ENCODE measurements around the gene SCMH1.

SCMH1 gene

GRCh38 chr1:41101950-41102607, 140.0 kb downstream of the SCMH1 start:
- in situ Hi-C loops (cut with MboI; ENCODE audit: low sequenced_read_pairs) = no loop called here

GRCh38 chr1:41101076-41101475, 141.0 kb downstream of the SCMH1 start:
- in situ Hi-C loops (cut with MboI; ENCODE audit: low sequenced_read_pairs) = no loop called here

- in situ Hi-C loops (cut with MboI; ENCODE audit: low sequenced_read_pairs) = no loop called here
Measured at GRCh38 chr1:41100170-41100569, 141.9 kb downstream of the SCMH1 start.

GRCh38 chr1:41098730-41099460, 143.2 kb downstream of the SCMH1 start:
- in situ Hi-C loops (cut with MboI; ENCODE audit: low sequenced_read_pairs) = no loop called here

GRCh38 chr1:41097105-41097504, 145.0 kb downstream of the SCMH1 start:
- in situ Hi-C loops (cut with MboI; ENCODE audit: low sequenced_read_pairs) = no loop called here

GRCh38 chr1:41093826-41094225, 148.3 kb downstream of the SCMH1 start:
- in situ Hi-C loops (cut with MboI; ENCODE audit: low sequenced_read_pairs) = no loop called here

GRCh38 chr1:41086921-41087320, 155.2 kb downstream of the SCMH1 start:
- in situ Hi-C loops (cut with MboI; ENCODE audit: low sequenced_read_pairs) = no loop called here

- in situ Hi-C loops (cut with MboI; ENCODE audit: low sequenced_read_pairs) = no loop called here
Measured at GRCh38 chr1:41078616-41079015, 163.5 kb downstream of the SCMH1 start.

- in situ Hi-C loops (cut with MboI; ENCODE audit: low sequenced_read_pairs) = no loop called here
Measured at GRCh38 chr1:41078193-41078592, 163.9 kb downstream of the SCMH1 start.

GRCh38 chr1:41073971-41074370, 168.1 kb downstream of the SCMH1 start:
- in situ Hi-C loops (cut with MboI; ENCODE audit: low sequenced_read_pairs) = no loop called here

- in situ Hi-C loops (cut with MboI; ENCODE audit: low sequenced_read_pairs) = no loop called here
Measured at GRCh38 chr1:41072051-41072450, 170.1 kb downstream of the SCMH1 start.

- in situ Hi-C loops (cut with MboI; ENCODE audit: low sequenced_read_pairs) = no loop called here
Measured at GRCh38 chr1:41056907-41057306, 185.2 kb downstream of the SCMH1 start.

GRCh38 chr1:41053316-41053715, 188.8 kb downstream of the SCMH1 start:
- in situ Hi-C loops (cut with MboI; ENCODE audit: low sequenced_read_pairs) = no loop called here

GRCh38 chr1:41051022-41051421, 191.1 kb downstream of the SCMH1 start:
- in situ Hi-C loops (cut with MboI; ENCODE audit: low sequenced_read_pairs) = no loop called here

- in situ Hi-C loops (cut with MboI; ENCODE audit: low sequenced_read_pairs) = loop anchor here (25.0 kb wide), 1 partner anchor 389 kb away; no protein-coding TSS in a partner anchor
Measured at GRCh38 chr1:41048540-41048939, 193.6 kb downstream of the SCMH1 start.

GRCh38 chr1:41046347-41046775, 195.7 kb downstream of the SCMH1 start:
- in situ Hi-C loops (cut with MboI; ENCODE audit: low sequenced_read_pairs) = loop anchor here (25.0 kb wide), 1 partner anchor 391 kb away; no protein-coding TSS in a partner anchor

- in situ Hi-C loops (cut with MboI; ENCODE audit: low sequenced_read_pairs) = loop anchor here (25.0 kb wide), 1 partner anchor 392 kb away; no protein-coding TSS in a partner anchor
Measured at GRCh38 chr1:41045740-41046139, 196.4 kb downstream of the SCMH1 start.

GRCh38 chr1:41044187-41044586, 197.9 kb downstream of the SCMH1 start:
- in situ Hi-C loops (cut with MboI; ENCODE audit: low sequenced_read_pairs) = loop anchor here (25.0 kb wide), 1 partner anchor 393 kb away; no protein-coding TSS in a partner anchor

- in situ Hi-C loops (cut with MboI; ENCODE audit: low sequenced_read_pairs) = loop anchor here (25.0 kb wide), 1 partner anchor 396 kb away; no protein-coding TSS in a partner anchor
Measured at GRCh38 chr1:41041614-41042270, 200.4 kb downstream of the SCMH1 start.

GRCh38 chr1:41038110-41038509, 204.0 kb downstream of the SCMH1 start:
- in situ Hi-C loops (cut with MboI; ENCODE audit: low sequenced_read_pairs) = loop anchor here (25.0 kb wide), 1 partner anchor 399 kb away; no protein-coding TSS in a partner anchor

- in situ Hi-C loops (cut with MboI; ENCODE audit: low sequenced_read_pairs) = loop anchor here (25.0 kb wide), 1 partner anchor 400 kb away; no protein-coding TSS in a partner anchor
Measured at GRCh38 chr1:41037116-41037903, 204.8 kb downstream of the SCMH1 start.

All from HL-60/S4 (cell line).